GM06990 (cell line): ENCODE results near the gene KRTAP8-1.

ENCODE experiments used
- DNase-seq: peaks from one replicate; pipeline ENCODE4 v3.0.0-alpha.2; 2011; ENCODE audit not compliant: insufficient read length; ENCODE audit errors: extremely low read depth
- H3K27me3 ChIP-seq: replicated peaks from 2 replicates; pipeline ENCODE4 v1.6.0; 2011; ENCODE audit warnings: low read length; ENCODE audit not compliant: control insufficient read depth, insufficient read depth
- H3K36me3 ChIP-seq: 2 replicates; pipeline ENCODE4 v1.5.1; 2011; ENCODE audit warnings: low read length; ENCODE audit not compliant: control insufficient read depth, insufficient read depth
- H3K4me3 ChIP-seq: replicated peaks from 2 replicates; pipeline ENCODE4 v1.5.1; 2011; ENCODE audit warnings: low read depth, mild to moderate bottlenecking, control low read depth, low read length
- TF ChIP-seq, protein P1 (sequence below): IDR thresholded peaks from 2 replicates; pipeline ENCODE4 v1.5.1; 2011; ENCODE audit warnings: low read length, control low read depth, mild to moderate bottlenecking, inconsistent platforms; ENCODE audit not compliant: insufficient read depth, poor library complexity, severe bottlenecking

Gene KRTAP8-1, protein sequence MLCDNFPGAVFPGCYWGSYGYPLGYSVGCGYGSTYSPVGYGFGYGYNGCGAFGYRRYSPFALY

DNA sequence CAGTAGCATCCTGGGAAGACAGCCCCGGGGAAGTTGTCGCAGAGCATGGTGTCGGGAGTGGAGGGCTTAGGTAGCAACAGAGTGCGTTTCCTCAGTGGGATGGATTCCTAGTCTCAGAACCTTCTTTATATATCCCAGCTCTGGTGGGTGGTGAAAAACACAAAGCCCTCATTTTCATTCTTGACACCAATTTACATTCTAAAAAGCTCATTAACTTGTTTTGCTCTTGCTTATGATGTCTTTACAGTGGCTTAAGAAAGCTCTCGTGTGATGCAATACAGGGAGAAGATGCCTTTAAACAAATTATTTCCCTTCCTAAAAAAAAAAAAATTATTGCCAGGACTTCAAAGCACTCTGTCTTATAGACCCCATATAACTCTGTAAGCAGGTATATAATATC lies at the start of gene KRTAP8-1:
TSS of gene KRTAP8-1 (minus strand) at position 101 of the 400 bp plus-strand sequence. CDS start at position 47, 54 bp downstream.
- Histone ChIP-seq H3K27me3 (0 out of 2 replicates have a peak, but pooled peaks cover 2% of the 10 kb centered on the region), H3K4me3 (no peak within 1 kb of the TSS), H3K36me3 (no peaks in the 10 kb centered on the region)
- no peak for DNase-seq
- TF ChIP-seq, protein P1, sequence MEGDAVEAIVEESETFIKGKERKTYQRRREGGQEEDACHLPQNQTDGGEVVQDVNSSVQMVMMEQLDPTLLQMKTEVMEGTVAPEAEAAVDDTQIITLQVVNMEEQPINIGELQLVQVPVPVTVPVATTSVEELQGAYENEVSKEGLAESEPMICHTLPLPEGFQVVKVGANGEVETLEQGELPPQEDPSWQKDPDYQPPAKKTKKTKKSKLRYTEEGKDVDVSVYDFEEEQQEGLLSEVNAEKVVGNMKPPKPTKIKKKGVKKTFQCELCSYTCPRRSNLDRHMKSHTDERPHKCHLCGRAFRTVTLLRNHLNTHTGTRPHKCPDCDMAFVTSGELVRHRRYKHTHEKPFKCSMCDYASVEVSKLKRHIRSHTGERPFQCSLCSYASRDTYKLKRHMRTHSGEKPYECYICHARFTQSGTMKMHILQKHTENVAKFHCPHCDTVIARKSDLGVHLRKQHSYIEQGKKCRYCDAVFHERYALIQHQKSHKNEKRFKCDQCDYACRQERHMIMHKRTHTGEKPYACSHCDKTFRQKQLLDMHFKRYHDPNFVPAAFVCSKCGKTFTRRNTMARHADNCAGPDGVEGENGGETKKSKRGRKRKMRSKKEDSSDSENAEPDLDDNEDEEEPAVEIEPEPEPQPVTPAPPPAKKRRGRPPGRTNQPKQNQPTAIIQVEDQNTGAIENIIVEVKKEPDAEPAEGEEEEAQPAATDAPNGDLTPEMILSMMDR: no peak

DNA sequence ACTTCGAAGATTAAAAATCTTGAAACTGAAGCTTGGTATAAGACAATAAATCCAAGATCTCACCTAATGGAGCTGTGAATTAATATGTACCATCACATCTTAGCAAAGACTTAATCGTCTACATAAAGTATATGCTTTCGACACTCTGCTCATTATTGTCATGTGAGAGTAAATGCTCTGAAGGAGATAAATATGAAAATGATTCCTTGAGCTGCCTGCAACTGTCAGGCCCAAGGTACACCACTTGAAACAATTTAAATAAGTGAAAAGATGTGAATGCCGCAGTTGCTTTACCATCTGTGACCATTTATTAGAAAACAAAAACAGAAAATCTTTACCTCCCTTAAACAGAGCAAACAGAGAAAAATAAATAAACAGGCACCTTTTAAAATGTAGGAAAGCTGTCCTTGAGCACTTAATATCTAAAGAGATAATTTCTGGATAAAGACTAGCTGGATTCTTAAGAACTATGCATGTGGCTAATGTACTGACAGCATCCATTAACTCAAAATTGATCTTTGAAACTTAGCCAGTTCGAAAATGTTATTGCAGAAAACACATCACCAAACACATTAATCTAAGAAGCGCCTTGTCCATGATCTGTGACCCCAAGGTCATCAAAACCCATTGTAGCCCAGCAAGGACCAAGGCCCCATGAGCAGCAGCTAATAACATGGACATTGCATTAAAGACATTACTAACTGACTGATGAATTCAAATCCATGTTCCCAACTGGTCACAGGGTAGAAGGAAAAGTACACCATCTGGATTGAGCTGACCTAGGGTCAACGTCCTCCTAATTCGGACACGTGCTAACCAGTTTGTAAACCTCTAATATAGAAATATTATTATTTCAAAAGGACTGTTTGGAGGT lies 34.8 kb upstream of the KRTAP8-1 start:
- Histone ChIP-seq H3K4me3 (no peak overlapping the region), H3K27me3 (no peaks in the 10 kb centered on the region), H3K36me3 (no peaks in the 10 kb centered on the region)
- DNase-seq: no peak
- TF ChIP-seq, protein P1: no peak

DNA sequence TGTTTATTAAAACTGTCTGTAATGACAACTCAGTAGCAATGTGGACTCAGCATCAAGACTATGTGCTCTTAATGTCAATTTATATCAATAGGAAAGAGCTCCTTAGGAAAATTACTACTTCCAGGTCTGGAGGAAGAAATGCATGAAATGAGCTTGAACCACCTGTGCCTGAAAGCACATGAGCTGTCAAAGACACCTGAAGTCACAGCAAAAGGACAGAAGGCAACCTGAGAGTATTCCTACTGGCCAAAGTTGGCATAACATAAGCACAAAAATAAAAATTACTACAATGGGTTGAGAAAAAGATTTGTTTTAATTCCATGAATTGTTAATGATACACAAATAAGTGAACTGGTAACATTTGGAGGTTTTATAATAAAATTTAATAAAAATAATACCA lies 29.9 kb upstream of the KRTAP8-1 start:
- H3K4me3 ChIP-seq: no peak overlapping the region
- no peaks in the 10 kb centered on the region for H3K36me3 ChIP-seq
- TF ChIP-seq, protein P1: peak; percentile 12
- no peak for DNase-seq
- no peaks in the 10 kb centered on the region for H3K27me3 ChIP-seq

DNA sequence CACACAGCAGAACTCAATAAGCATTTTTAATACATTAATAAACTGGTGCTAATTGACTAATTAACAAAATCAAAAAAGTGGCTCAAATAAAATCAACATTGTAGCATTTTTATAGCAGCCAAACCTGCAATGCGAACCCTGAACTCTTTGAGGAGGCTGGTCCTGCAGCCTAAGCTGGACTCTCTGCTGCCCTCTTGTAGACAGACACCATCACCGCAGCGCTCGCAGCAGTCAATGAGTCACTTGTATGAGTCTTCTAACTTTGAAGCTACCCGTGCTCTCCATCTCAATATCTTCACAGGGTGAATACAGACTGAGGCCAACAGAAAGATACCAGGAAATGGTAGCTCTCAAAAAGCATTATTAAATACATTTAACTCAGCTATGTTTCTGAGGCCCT lies 26.2 kb upstream of the KRTAP8-1 start:
- no peak for DNase-seq
- TF ChIP-seq, protein P1: peak; percentile 73
- Histone ChIP-seq H3K27me3 (no peaks in the 10 kb centered on the region), H3K4me3 (no peak overlapping the region), H3K36me3 (no peaks in the 10 kb centered on the region)

DNA sequence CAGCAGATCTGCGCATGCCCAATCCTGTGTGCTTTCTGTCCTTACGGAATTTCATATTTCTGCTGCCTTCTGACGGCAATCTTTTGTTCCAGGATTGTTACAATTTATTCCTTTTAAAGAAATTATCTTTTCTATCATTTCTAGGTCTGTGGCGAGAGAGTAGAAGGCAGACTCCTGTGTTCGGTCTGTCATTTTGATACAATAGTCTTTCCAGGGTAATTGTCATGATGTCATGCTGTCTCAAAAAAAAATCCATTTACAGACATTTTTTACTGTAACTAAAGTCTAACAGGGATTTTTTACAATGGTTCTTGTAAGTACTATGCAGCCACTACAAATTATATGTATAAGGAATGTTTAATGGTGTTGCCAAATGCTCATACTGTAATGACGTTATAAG lies 25.5 kb upstream of the KRTAP8-1 start:
- no peaks in the 10 kb centered on the region for H3K36me3 ChIP-seq
- DNase-seq: no peak
- no peak overlapping the region for H3K4me3 ChIP-seq
- H3K27me3 ChIP-seq: no peaks in the 10 kb centered on the region
- TF ChIP-seq, protein P1: no peak
